SK-N-SH treated with all-trans-retinoic acid at 6 μM for 48 hours (cell line): Measurements from ENCODE around the gene SH2D3A.
A peak's percentile ranks its signal among the peaks of the same experiment; 100 is the strongest.

Experiments
- ATAC-seq: fragments of 200-7000 bp; cut with Tn5 transposase; 3 replicates; pipeline ENCODE4 v1.9.1; 2020; ENCODE audit warnings: mild to moderate bottlenecking, moderate library complexity
- ARNTL ChIP-seq: fragments of 450-650 bp; formaldehyde crosslinking; IDR thresholded peaks from 2 replicates; pipeline ENCODE4 v1.5.0; 2020; ENCODE audit warnings: low read depth, mild to moderate bottlenecking, moderate library complexity, borderline replicate concordance
- BACH2 ChIP-seq: fragments of 250-450 bp; sonication (Bioruptor Pico); IDR thresholded peaks from 2 replicates; pipeline ENCODE4 v1.9.0; 2021; ENCODE audit warnings: mild to moderate bottlenecking, borderline replicate concordance
- CREB5 ChIP-seq: fragments of 250-450 bp; sonication (Bioruptor Pico); IDR thresholded peaks from 2 replicates; pipeline ENCODE4 v1.5.1; 2020; ENCODE audit warnings: low read depth, mild to moderate bottlenecking, moderate library complexity
- CSDC2 ChIP-seq: fragments of 250-450 bp; sonication (Bioruptor Pico); IDR thresholded peaks from 2 replicates; pipeline ENCODE4 v1.5.0; 2020; ENCODE audit warnings: mild to moderate bottlenecking, moderate library complexity
- ESRRG ChIP-seq: fragments of 250-450 bp; sonication (Bioruptor Pico); IDR thresholded peaks from 2 replicates; pipeline ENCODE4 v1.6.1; 2021; ENCODE audit warnings: mild to moderate bottlenecking
- OSR1 ChIP-seq: fragments of 250-450 bp; sonication (Bioruptor Pico); IDR thresholded peaks from 2 replicates; pipeline ENCODE4 v1.8.0; 2022; ENCODE audit warnings: moderate library complexity, mild to moderate bottlenecking, inconsistent platforms
- PPARA ChIP-seq: fragments of 250-450 bp; sonication (Bioruptor Pico); IDR thresholded peaks from 2 replicates; pipeline ENCODE4 v1.5.0; 2020; ENCODE audit warnings: mild to moderate bottlenecking, borderline replicate concordance
- RARB ChIP-seq: fragments of 250-450 bp; sonication (Bioruptor Pico); IDR thresholded peaks from 2 replicates; pipeline ENCODE4 v1.8.0; 2021; ENCODE audit warnings: mild to moderate bottlenecking, moderate library complexity
- SNAI2 ChIP-seq: fragments of 250-450 bp; sonication (Bioruptor Pico); IDR thresholded peaks from 2 replicates; pipeline ENCODE4 v1.5.0; 2020; ENCODE audit warnings: mild to moderate bottlenecking, moderate library complexity
- TCF4 ChIP-seq: fragments of 250-450 bp; sonication (Bioruptor Pico); IDR thresholded peaks from 2 replicates; pipeline ENCODE4 v1.8.0; 2021; ENCODE audit warnings: mild to moderate bottlenecking, moderate library complexity, borderline replicate concordance
- TOX ChIP-seq: fragments of 250-450 bp; sonication (Bioruptor Pico); IDR thresholded peaks from 2 replicates; pipeline ENCODE4 v1.8.0; 2021; ENCODE audit warnings: mild to moderate bottlenecking, moderate library complexity, borderline replicate concordance
- ZFP3 ChIP-seq: fragments of 250-450 bp; sonication (Bioruptor Pico); IDR thresholded peaks from 2 replicates; pipeline ENCODE4 v1.5.0; 2020; ENCODE audit warnings: mild to moderate bottlenecking, moderate library complexity
- ZNF565 ChIP-seq: fragments of 450-650 bp; formaldehyde crosslinking; conservative IDR thresholded peaks from 2 replicates; pipeline ENCODE4 v1.5.0; 2020; ENCODE audit warnings: low read depth, mild to moderate bottlenecking, moderate library complexity
- ZNF70 ChIP-seq: fragments of 450-650 bp; formaldehyde crosslinking; IDR thresholded peaks from 2 replicates; pipeline ENCODE4 v1.5.0; 2020; ENCODE audit warnings: mild to moderate bottlenecking, moderate library complexity
- ZNF8 ChIP-seq: fragments of 450-650 bp; formaldehyde crosslinking; IDR thresholded peaks from 2 replicates; pipeline ENCODE4 v1.5.0; 2020; ENCODE audit warnings: mild to moderate bottlenecking, moderate library complexity
- TF ChIP-seq, protein P1 (sequence below): fragments of 250-450 bp; sonication (Bioruptor Pico); IDR thresholded peaks from 2 replicates; pipeline ENCODE4 v1.8.0; 2020; ENCODE audit warnings: mild to moderate bottlenecking, moderate library complexity, borderline replicate concordance
- TF ChIP-seq, protein P2 (sequence below): fragments of 250-450 bp; sonication (Bioruptor Pico); IDR thresholded peaks from 2 replicates; pipeline ENCODE4 v1.8.0; 2021; ENCODE audit warnings: low read depth, mild to moderate bottlenecking, moderate library complexity, borderline replicate concordance
- TF ChIP-seq, protein P3 (sequence below): fragments of 250-450 bp; sonication (Bioruptor Pico); IDR thresholded peaks from 2 replicates; pipeline ENCODE4 v1.5.0; 2020; ENCODE audit warnings: mild to moderate bottlenecking, moderate library complexity

The SH2D3A gene

GRCh38 chr19:6767357-6768235, at the start of gene SH2D3A:
Gene SH2D3A (minus strand): TSS chr19:6767435. CDS start chr19:6763748, 3,687 bp downstream.
- TF ChIP-seq OSR1 (no peak), ZFP3 (no peak), CSDC2 (CRISPR knock-in tag) (no peak), SNAI2 (no peak), PPARA (CRISPR knock-in tag) (no peak), TOX (CRISPR knock-in tag) (no peak), ZNF565 (CRISPR knock-in tag) (no peak), BACH2 (CRISPR knock-in tag) (no peak), ZNF70 (CRISPR knock-in tag) (no peak), RARB (CRISPR knock-in tag) (no peak), ESRRG (CRISPR knock-in tag) (no peak)
- TF ChIP-seq, protein P1, sequence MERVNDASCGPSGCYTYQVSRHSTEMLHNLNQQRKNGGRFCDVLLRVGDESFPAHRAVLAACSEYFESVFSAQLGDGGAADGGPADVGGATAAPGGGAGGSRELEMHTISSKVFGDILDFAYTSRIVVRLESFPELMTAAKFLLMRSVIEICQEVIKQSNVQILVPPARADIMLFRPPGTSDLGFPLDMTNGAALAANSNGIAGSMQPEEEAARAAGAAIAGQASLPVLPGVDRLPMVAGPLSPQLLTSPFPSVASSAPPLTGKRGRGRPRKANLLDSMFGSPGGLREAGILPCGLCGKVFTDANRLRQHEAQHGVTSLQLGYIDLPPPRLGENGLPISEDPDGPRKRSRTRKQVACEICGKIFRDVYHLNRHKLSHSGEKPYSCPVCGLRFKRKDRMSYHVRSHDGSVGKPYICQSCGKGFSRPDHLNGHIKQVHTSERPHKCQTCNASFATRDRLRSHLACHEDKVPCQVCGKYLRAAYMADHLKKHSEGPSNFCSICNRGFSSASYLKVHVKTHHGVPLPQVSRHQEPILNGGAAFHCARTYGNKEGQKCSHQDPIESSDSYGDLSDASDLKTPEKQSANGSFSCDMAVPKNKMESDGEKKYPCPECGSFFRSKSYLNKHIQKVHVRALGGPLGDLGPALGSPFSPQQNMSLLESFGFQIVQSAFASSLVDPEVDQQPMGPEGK (CRISPR knock-in tag), result no peak
- TF ChIP-seq, all 23 proteins: peak for 0
- peak; percentile 55 for ATAC-seq

- TF ChIP-seq SNAI2 (no peak), TOX (CRISPR knock-in tag) (no peak), RARB (CRISPR knock-in tag) (no peak), CREB5 (CRISPR knock-in tag) (no peak), ZNF70 (CRISPR knock-in tag) (no peak), TCF4 (CRISPR knock-in tag) (no peak), ARNTL (CRISPR knock-in tag) (no peak), ZNF565 (CRISPR knock-in tag) (no peak), PPARA (CRISPR knock-in tag) (no peak), ZNF8 (no peak), ESRRG (CRISPR knock-in tag) (no peak), BACH2 (CRISPR knock-in tag) (no peak), ZFP3 (no peak)
- TF ChIP-seq, protein P2, sequence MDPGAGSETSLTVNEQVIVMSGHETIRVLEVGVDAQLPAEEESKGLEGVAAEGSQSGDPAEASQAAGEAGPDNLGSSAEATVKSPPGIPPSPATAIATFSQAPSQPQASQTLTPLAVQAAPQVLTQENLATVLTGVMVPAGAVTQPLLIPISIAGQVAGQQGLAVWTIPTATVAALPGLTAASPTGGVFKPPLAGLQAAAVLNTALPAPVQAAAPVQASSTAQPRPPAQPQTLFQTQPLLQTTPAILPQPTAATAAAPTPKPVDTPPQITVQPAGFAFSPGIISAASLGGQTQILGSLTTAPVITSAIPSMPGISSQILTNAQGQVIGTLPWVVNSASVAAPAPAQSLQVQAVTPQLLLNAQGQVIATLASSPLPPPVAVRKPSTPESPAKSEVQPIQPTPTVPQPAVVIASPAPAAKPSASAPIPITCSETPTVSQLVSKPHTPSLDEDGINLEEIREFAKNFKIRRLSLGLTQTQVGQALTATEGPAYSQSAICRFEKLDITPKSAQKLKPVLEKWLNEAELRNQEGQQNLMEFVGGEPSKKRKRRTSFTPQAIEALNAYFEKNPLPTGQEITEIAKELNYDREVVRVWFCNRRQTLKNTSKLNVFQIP (CRISPR knock-in tag), result no peak
- no peak for ATAC-seq
These were observed 46.4 kb upstream of the SH2D3A start for GRCh38 chr19:6813659-6814058.

GRCh38 chr19:6812612-6813011, 45.4 kb upstream of the SH2D3A start:
- no peak for ATAC-seq

More at GRCh38 chr19:6812612-6813011, 45.4 kb upstream of the SH2D3A start:
- TF ChIP-seq TOX (CRISPR knock-in tag), result no peak
- no peak for TF ChIP-seq ZNF565 (CRISPR knock-in tag)
- TF ChIP-seq, protein P3, sequence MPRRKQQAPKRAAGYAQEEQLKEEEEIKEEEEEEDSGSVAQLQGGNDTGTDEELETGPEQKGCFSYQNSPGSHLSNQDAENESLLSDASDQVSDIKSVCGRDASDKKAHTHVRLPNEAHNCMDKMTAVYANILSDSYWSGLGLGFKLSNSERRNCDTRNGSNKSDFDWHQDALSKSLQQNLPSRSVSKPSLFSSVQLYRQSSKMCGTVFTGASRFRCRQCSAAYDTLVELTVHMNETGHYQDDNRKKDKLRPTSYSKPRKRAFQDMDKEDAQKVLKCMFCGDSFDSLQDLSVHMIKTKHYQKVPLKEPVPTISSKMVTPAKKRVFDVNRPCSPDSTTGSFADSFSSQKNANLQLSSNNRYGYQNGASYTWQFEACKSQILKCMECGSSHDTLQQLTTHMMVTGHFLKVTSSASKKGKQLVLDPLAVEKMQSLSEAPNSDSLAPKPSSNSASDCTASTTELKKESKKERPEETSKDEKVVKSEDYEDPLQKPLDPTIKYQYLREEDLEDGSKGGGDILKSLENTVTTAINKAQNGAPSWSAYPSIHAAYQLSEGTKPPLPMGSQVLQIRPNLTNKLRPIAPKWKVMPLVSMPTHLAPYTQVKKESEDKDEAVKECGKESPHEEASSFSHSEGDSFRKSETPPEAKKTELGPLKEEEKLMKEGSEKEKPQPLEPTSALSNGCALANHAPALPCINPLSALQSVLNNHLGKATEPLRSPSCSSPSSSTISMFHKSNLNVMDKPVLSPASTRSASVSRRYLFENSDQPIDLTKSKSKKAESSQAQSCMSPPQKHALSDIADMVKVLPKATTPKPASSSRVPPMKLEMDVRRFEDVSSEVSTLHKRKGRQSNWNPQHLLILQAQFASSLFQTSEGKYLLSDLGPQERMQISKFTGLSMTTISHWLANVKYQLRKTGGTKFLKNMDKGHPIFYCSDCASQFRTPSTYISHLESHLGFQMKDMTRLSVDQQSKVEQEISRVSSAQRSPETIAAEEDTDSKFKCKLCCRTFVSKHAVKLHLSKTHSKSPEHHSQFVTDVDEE, result no peak
- TF ChIP-seq PPARA (CRISPR knock-in tag), result no peak
- no peak for TF ChIP-seq ZNF8
